HEK293 (cell line): ENCODE measurements around the gene BNC1.
A peak's percentile ranks its signal among the peaks of the same experiment; 100 is the strongest.

ENCODE experiments used
- CTCF ChIA-PET: fragments of 350-600 bp; formaldehyde crosslinking; extraction: SDS; loops from one replicate; lab custom pipeline; 2021; ENCODE audit warnings: antibody characterized with exemption; lab: Yijun Ruan, JAX
- POLR2A ChIA-PET: fragments of 300-600 bp; formaldehyde crosslinking; extraction: SDS; loops from one replicate; lab custom pipeline; 2020; ENCODE audit warnings: antibody characterized with exemption, inconsistent platforms; lab: Yijun Ruan, JAX
- H3K27ac ChIP-seq: fragments of 200-500 bp; sonication (Bioruptor generic); 2 replicates; pipeline ENCODE4 v1.5.1; 2014; ENCODE audit warnings: low read depth, low read length, control low read depth, inconsistent platforms; ENCODE audit errors: extremely low read depth
- H3K36me3 ChIP-seq, 2 experiments: fragments of 200-500 bp in 1 of 2; sonication (Bioruptor generic) in 1 of 2; 1 replicate in 1 of 2; 2 replicates in 1 of 2; pipeline ENCODE4 v1.5.1; 2014 to 2017; ENCODE audit warnings: inconsistent platforms in 2 of 2, low read length in 2 of 2; ENCODE audit not compliant: control insufficient read depth in 2 of 2, insufficient read depth in 1 of 2
- H3K4me1 ChIP-seq: fragments of 200-500 bp; sonication (Bioruptor generic); 2 replicates; pipeline ENCODE4 v1.5.1; 2014; ENCODE audit warnings: mild to moderate bottlenecking, low read length, inconsistent platforms; ENCODE audit not compliant: control insufficient read depth, insufficient read depth
- H3K4me3 ChIP-seq: 2 replicates; pipeline ENCODE4 v1.5.1; 2011; ENCODE audit warnings: low read depth, mild to moderate bottlenecking, control low read depth, low read length, moderate library complexity
- H3K9me3 ChIP-seq: fragments of 200-500 bp; sonication (Bioruptor generic); 2 replicates; pipeline ENCODE4 v1.5.1; 2014; ENCODE audit warnings: low read depth, low read length, inconsistent platforms; ENCODE audit not compliant: control insufficient read depth, insufficient read depth
- SCRT2 ChIP-seq: fragments of 450-650 bp; formaldehyde crosslinking; IDR thresholded peaks from 2 replicates; pipeline ENCODE4 v1.5.1; 2016; ENCODE audit warnings: missing biosample characterization, missing genetic modification characterization
- ZNF157 ChIP-seq: fragments of 450-650 bp; formaldehyde crosslinking; IDR thresholded peaks from 2 replicates; pipeline ENCODE4 v1.5.1; 2016; ENCODE audit warnings: missing biosample characterization, missing genetic modification characterization
- ZNF19 ChIP-seq: fragments of 450-650 bp; formaldehyde crosslinking; IDR thresholded peaks from 2 replicates; pipeline ENCODE4; 2016; ENCODE audit warnings: missing biosample characterization, missing genetic modification characterization, low read depth
- ZNF280C ChIP-seq: fragments of 450-650 bp; formaldehyde crosslinking; IDR thresholded peaks from 2 replicates; pipeline ENCODE4 v1.5.1; 2016; ENCODE audit warnings: missing biosample characterization, missing genetic modification characterization
- ZNF280D ChIP-seq: fragments of 450-650 bp; formaldehyde crosslinking; IDR thresholded peaks from 2 replicates; pipeline ENCODE4 v1.5.1; 2016; ENCODE audit warnings: missing biosample characterization, missing genetic modification characterization
- ZNF341 ChIP-seq: fragments of 450-650 bp; formaldehyde crosslinking; IDR thresholded peaks from 2 replicates; pipeline ENCODE4; 2016; ENCODE audit warnings: low read depth, missing biosample characterization, missing genetic modification characterization
- ZNF362 ChIP-seq: fragments of 450-650 bp; formaldehyde crosslinking; IDR thresholded peaks from 2 replicates; pipeline ENCODE4 v1.5.1; 2016; ENCODE audit warnings: missing biosample characterization, missing genetic modification characterization
- ZNF394 ChIP-seq: fragments of 450-650 bp; formaldehyde crosslinking; IDR thresholded peaks from 2 replicates; pipeline ENCODE4 v1.5.1; 2016; ENCODE audit warnings: missing biosample characterization, missing genetic modification characterization, mild to moderate bottlenecking, moderate library complexity, borderline replicate concordance
- ZNF423 ChIP-seq: fragments of 450-650 bp; formaldehyde crosslinking; IDR thresholded peaks from 2 replicates; pipeline ENCODE4 v1.5.1; 2016; ENCODE audit warnings: missing biosample characterization, missing genetic modification characterization
- ZNF629 ChIP-seq: fragments of 450-650 bp; formaldehyde crosslinking; IDR thresholded peaks from 2 replicates; pipeline ENCODE4 v1.5.1; 2017; ENCODE audit warnings: missing biosample characterization, missing genetic modification characterization
- ZNF654 ChIP-seq: fragments of 450-650 bp; formaldehyde crosslinking; IDR thresholded peaks from 2 replicates; pipeline ENCODE4 v1.5.1; 2016; ENCODE audit warnings: low read depth, missing biosample characterization, missing genetic modification characterization
- ZNF664 ChIP-seq: fragments of 450-650 bp; formaldehyde crosslinking; IDR thresholded peaks from 2 replicates; pipeline ENCODE4 v1.5.1; 2016; ENCODE audit warnings: missing biosample characterization, missing genetic modification characterization
- ZNF747 ChIP-seq: fragments of 450-650 bp; formaldehyde crosslinking; IDR thresholded peaks from 2 replicates; pipeline ENCODE4 v1.5.1; 2016; ENCODE audit warnings: missing biosample characterization, missing genetic modification characterization
- ZNF791 ChIP-seq: fragments of 450-650 bp; formaldehyde crosslinking; IDR thresholded peaks from 2 replicates; pipeline ENCODE4 v1.5.1; 2016; ENCODE audit warnings: missing biosample characterization, missing genetic modification characterization
- ZNF830 ChIP-seq: fragments of 450-650 bp; IDR thresholded peaks from 2 replicates; pipeline ENCODE4 v1.5.0; 2018; ENCODE audit warnings: missing biosample characterization, missing genetic modification characterization, low read depth, mild to moderate bottlenecking, moderate library complexity
- ZSCAN4 ChIP-seq: fragments of 450-650 bp; formaldehyde crosslinking; IDR thresholded peaks from 2 replicates; pipeline ENCODE4 v1.5.1; 2017; ENCODE audit warnings: missing biosample characterization, missing genetic modification characterization
- TF ChIP-seq, protein P1 (sequence below): fragments of 450-650 bp; formaldehyde crosslinking; IDR thresholded peaks from 2 replicates; pipeline ENCODE4 v1.5.1; 2016; ENCODE audit warnings: missing biosample characterization, missing genetic modification characterization
- TF ChIP-seq, protein P2 (sequence below): fragments of 450-650 bp; formaldehyde crosslinking; IDR thresholded peaks from 2 replicates; pipeline ENCODE4 v1.5.0; 2017; ENCODE audit warnings: missing biosample characterization, missing genetic modification characterization, borderline replicate concordance

Gene BNC1

DNA sequence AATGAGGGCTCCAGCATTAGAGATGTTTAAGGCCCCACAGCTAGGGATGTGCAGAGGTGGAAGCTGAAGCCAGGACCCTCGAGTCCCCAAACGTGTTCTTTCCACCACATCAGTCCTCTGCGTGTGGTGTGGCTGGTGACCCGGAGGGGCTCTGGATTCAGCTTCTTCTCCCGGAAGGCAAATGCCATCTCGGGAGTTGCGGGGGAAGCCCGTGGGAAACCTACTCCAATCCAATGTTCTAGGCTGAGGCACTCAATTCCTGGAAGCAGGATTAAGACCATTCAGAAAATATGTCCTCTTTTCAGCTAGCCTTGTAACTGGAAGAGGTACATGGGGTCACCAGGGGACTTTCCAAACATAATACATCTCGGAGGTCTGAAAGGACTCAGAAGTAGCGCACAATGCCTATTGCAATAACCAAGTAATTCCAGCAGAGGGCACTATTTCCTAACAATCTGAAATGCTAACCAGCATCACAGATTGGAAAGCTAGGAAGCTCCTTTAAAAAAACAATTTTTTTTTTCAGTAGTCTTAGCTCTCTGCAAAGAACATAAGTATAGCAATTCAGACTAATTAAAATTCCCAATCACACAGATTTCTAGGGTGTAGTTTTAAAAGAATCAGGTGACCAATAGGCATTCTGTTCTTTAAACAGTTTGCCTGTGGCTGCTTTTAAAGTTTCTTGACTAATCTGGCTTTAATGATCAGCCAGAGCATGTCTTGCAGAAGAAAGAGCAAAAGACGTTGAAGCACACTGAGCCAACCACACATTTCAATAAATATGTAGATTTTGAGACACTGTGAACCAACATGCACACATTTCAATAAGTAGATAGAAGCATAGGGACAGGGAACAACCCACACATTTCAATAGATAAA is 36.1 kb downstream of the BNC1 start:
- Histone ChIP-seq H3K4me1 (no peaks in the 10 kb centered on the region), H3K27ac (no peak overlapping the region), H3K36me3 (no peaks in the 10 kb centered on the region), H3K4me3 (no peak overlapping the region), H3K9me3 (no peaks in the 10 kb centered on the region)
- ChIA-PET POLR2A (no interaction called here), CTCF (interaction anchor here (0.6 to 10.3 kb wide), 75 partner anchors 10 to 821 kb away, joined by 3 to 323 read pairs (median 4); partner anchors contain the start of gene SH3GL3)
- no peak for TF ChIP-seq SCRT2 (tag by site-specific recombination)
- no peak for TF ChIP-seq ZNF280C (tag by site-specific recombination)
- TF ChIP-seq, protein P1, sequence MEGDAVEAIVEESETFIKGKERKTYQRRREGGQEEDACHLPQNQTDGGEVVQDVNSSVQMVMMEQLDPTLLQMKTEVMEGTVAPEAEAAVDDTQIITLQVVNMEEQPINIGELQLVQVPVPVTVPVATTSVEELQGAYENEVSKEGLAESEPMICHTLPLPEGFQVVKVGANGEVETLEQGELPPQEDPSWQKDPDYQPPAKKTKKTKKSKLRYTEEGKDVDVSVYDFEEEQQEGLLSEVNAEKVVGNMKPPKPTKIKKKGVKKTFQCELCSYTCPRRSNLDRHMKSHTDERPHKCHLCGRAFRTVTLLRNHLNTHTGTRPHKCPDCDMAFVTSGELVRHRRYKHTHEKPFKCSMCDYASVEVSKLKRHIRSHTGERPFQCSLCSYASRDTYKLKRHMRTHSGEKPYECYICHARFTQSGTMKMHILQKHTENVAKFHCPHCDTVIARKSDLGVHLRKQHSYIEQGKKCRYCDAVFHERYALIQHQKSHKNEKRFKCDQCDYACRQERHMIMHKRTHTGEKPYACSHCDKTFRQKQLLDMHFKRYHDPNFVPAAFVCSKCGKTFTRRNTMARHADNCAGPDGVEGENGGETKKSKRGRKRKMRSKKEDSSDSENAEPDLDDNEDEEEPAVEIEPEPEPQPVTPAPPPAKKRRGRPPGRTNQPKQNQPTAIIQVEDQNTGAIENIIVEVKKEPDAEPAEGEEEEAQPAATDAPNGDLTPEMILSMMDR (tag by site-specific recombination), result peak; percentile 45
- peak; percentile 77; the same call in 1 of the 2 replicates for TF ChIP-seq ZNF362 (tag by site-specific recombination)
- TF ChIP-seq ZNF664 (tag by site-specific recombination), result no peak
- TF ChIP-seq ZNF654 (tag by site-specific recombination), result peak; percentile 88

- Histone ChIP-seq H3K27ac (no peak overlapping the region), H3K4me3 (no peak overlapping the region), H3K36me3 (no peaks in the 10 kb centered on the region), H3K4me1 (no peaks in the 10 kb centered on the region), H3K9me3 (no peaks in the 10 kb centered on the region)
- POLR2A ChIA-PET, result no interaction called here
- CTCF ChIA-PET, result interaction anchor here (0.6 to 10.3 kb wide), 8 partner anchors 137 to 502 kb away, joined by 3 to 323 read pairs (median 4); no protein-coding TSS in a partner anchor
- no peak for TF ChIP-seq ZNF629 (tag by site-specific recombination)
- TF ChIP-seq ZNF280D (tag by site-specific recombination), result no peak
- no peak for TF ChIP-seq ZNF830 (tag by site-specific recombination)
- no peak for TF ChIP-seq ZSCAN4 (tag by site-specific recombination)
- TF ChIP-seq ZNF19 (tag by site-specific recombination), result no peak
- no peak for TF ChIP-seq ZNF791 (tag by site-specific recombination)
- no peak for TF ChIP-seq ZNF394 (tag by site-specific recombination)
- no peak for TF ChIP-seq ZNF157
- TF ChIP-seq ZNF747 (tag by site-specific recombination), result no peak
- TF ChIP-seq ZNF341 (tag by site-specific recombination), result no peak
- TF ChIP-seq ZNF423 (tag by site-specific recombination), result no peak
- TF ChIP-seq, protein P2, sequence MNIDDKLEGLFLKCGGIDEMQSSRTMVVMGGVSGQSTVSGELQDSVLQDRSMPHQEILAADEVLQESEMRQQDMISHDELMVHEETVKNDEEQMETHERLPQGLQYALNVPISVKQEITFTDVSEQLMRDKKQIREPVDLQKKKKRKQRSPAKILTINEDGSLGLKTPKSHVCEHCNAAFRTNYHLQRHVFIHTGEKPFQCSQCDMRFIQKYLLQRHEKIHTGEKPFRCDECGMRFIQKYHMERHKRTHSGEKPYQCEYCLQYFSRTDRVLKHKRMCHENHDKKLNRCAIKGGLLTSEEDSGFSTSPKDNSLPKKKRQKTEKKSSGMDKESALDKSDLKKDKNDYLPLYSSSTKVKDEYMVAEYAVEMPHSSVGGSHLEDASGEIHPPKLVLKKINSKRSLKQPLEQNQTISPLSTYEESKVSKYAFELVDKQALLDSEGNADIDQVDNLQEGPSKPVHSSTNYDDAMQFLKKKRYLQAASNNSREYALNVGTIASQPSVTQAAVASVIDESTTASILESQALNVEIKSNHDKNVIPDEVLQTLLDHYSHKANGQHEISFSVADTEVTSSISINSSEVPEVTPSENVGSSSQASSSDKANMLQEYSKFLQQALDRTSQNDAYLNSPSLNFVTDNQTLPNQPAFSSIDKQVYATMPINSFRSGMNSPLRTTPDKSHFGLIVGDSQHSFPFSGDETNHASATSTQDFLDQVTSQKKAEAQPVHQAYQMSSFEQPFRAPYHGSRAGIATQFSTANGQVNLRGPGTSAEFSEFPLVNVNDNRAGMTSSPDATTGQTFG (tag by site-specific recombination), result no peak
Observed at GRCh38 chr15:83243634-83244033, 40.8 kb downstream of the BNC1 start.
